ENCODE measurements around the gene MCC.

DNA sequence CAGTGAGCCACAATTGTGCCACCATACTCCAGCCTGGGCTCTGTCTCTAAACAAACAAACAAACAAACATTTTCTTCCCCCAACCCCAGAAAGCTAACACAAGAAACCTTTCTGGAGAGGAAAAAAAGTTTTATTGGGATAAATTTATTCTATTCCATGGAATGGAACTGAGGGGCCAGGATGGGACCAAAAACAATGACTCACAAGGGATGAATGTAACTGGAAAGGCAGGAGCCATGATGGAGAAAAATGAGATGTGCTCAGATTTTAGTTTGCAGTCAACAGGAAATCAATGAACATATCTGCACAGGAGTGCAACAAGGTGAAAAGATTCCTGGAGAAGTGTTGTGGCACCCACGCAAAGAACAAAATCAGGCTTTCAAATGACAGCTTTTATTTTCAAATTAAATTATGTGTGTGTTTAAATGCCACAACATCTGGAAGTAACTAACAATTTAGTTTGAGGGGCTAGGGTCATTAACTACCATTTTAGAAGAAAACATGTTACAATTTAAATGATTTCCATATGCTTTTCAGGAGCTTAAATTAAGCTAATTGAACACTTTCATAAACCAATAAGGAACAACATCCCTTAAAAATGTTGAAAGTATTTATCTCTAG lies 262.0 kb downstream of the MCC start:
- no peak for TF ChIP-seq POLR2A (IDR thresholded peaks at IDR 0.05)
- TF ChIP-seq, protein P1, sequence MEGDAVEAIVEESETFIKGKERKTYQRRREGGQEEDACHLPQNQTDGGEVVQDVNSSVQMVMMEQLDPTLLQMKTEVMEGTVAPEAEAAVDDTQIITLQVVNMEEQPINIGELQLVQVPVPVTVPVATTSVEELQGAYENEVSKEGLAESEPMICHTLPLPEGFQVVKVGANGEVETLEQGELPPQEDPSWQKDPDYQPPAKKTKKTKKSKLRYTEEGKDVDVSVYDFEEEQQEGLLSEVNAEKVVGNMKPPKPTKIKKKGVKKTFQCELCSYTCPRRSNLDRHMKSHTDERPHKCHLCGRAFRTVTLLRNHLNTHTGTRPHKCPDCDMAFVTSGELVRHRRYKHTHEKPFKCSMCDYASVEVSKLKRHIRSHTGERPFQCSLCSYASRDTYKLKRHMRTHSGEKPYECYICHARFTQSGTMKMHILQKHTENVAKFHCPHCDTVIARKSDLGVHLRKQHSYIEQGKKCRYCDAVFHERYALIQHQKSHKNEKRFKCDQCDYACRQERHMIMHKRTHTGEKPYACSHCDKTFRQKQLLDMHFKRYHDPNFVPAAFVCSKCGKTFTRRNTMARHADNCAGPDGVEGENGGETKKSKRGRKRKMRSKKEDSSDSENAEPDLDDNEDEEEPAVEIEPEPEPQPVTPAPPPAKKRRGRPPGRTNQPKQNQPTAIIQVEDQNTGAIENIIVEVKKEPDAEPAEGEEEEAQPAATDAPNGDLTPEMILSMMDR (IDR thresholded peaks at IDR 0.05), result no peak

Measured in thyroid gland (tissue), 4 donors.